ENCODE data around the gene RPEL1.

DNA sequence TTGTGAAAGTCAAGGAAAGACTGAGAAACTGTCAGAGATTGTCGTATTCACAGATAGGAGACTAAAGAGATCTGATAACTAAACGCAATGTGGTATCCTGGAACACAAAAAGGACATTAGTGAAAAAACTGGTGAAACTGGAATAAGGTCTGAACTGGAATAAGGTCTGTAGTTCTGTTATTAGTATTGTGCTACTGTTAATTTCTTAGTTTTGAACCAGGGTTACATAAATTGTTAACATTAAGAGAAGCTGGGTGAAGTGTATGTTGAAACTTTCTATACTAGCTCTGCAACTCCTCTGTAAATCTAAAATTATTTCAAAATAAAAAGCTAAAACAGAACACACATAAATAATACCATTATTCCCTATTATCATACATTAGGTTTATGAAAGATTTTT, 49.2 kb upstream of the RPEL1 start:
- TF ChIP-seq REST (IDR thresholded peaks at IDR 0.05; ENCODE audit: insufficient replicate concordance, low read depth) (no peak), SPI1 (IDR thresholded peaks at IDR 0.05; ENCODE audit: borderline replicate concordance, low read depth) (no peak), POLR2AphosphoS5 (IDR thresholded peaks at IDR 0.05; ENCODE audit: low read depth) (no peak)
- TF ChIP-seq, protein P1, sequence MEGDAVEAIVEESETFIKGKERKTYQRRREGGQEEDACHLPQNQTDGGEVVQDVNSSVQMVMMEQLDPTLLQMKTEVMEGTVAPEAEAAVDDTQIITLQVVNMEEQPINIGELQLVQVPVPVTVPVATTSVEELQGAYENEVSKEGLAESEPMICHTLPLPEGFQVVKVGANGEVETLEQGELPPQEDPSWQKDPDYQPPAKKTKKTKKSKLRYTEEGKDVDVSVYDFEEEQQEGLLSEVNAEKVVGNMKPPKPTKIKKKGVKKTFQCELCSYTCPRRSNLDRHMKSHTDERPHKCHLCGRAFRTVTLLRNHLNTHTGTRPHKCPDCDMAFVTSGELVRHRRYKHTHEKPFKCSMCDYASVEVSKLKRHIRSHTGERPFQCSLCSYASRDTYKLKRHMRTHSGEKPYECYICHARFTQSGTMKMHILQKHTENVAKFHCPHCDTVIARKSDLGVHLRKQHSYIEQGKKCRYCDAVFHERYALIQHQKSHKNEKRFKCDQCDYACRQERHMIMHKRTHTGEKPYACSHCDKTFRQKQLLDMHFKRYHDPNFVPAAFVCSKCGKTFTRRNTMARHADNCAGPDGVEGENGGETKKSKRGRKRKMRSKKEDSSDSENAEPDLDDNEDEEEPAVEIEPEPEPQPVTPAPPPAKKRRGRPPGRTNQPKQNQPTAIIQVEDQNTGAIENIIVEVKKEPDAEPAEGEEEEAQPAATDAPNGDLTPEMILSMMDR (IDR thresholded peaks at IDR 0.05; ENCODE audit: insufficient read depth, low read length) = no peak

Data from HL-60 (cell line).